ENCODE data around the gene GOLPH3.
"Not testable (repeated sequence)": the region's sequence is repeated elsewhere in the genome, so short reads cannot be mapped to it uniquely, and the experiment has no call there.

The GOLPH3 gene

GRCh38 chr5:32098890-32099310 lies 75.2 kb downstream of the GOLPH3 start:
- no peak for DNase-seq (ENCODE audit: low read depth)

GRCh38 chr5:32098291-32098690 lies 75.8 kb downstream of the GOLPH3 start:
- DNase-seq (ENCODE audit: low read depth) = no peak

GRCh38 chr5:32096891-32097595 lies 77.1 kb downstream of the GOLPH3 start:
- no peak for DNase-seq (ENCODE audit: low read depth)

- DNase-seq (ENCODE audit: low read depth) = no peak
These were observed 78.9 kb downstream of the GOLPH3 start for GRCh38 chr5:32095261-32095671.

GRCh38 chr5:32094691-32095090 lies 79.4 kb downstream of the GOLPH3 start:
- DNase-seq (ENCODE audit: low read depth) = no peak

GRCh38 chr5:32092938-32093812 lies 80.9 kb downstream of the GOLPH3 start:
- DNase-seq (ENCODE audit: low read depth) = peak; percentile 43

GRCh38 chr5:32090755-32091128 lies 83.4 kb downstream of the GOLPH3 start:
- no peak for DNase-seq (ENCODE audit: low read depth)

GRCh38 chr5:32090026-32090754 lies 83.9 kb downstream of the GOLPH3 start:
- no peak for DNase-seq (ENCODE audit: low read depth)

- no peak for DNase-seq (ENCODE audit: low read depth)
These were observed 84.7 kb downstream of the GOLPH3 start for GRCh38 chr5:32089146-32090000.

GRCh38 chr5:32088214-32088613 lies 85.9 kb downstream of the GOLPH3 start:
- no peak for DNase-seq (ENCODE audit: low read depth)

- DNase-seq (ENCODE audit: low read depth) = no peak
These were observed 86.7 kb downstream of the GOLPH3 start for GRCh38 chr5:32087086-32088082.

- no peak for DNase-seq (ENCODE audit: low read depth)
These were observed 90.1 kb downstream of the GOLPH3 start for GRCh38 chr5:32083981-32084430.

GRCh38 chr5:32082701-32083100 lies 91.4 kb downstream of the GOLPH3 start:
- DNase-seq (ENCODE audit: low read depth) = no peak

- not testable (repeated sequence) for DNase-seq (ENCODE audit: low read depth)
These were observed 93.6 kb downstream of the GOLPH3 start for GRCh38 chr5:32080565-32080964.

- not testable (repeated sequence) for DNase-seq (ENCODE audit: low read depth)
These were observed 95.3 kb downstream of the GOLPH3 start for GRCh38 chr5:32078855-32079254.

GRCh38 chr5:32076699-32077695 lies 97.1 kb downstream of the GOLPH3 start:
- no peak for DNase-seq (ENCODE audit: low read depth)
